Keratinocyte (primary cell): ENCODE results near the gene SSB. TPM values are rescaled to one million over a fixed set of nuclear protein-coding genes. Genes with fewer than 3 reads are reported as not detected.
"Not testable (repeated sequence)": the region's sequence is repeated elsewhere in the genome, so short reads cannot be mapped to it uniquely, and the experiment has no call there.

ENCODE experiments used
- DNase-seq: peaks from one replicate; pipeline ENCODE4 v3.0.0-alpha.2; 2011; ENCODE audit warnings: low read depth, missing footprints, low spot score
- FAIRE-seq: peaks from 2 replicates; lab custom pipeline; 2011; peaks lifted over from hg19 to GRCh38; lab: Jason Lieb, UNC
- H2AFZ ChIP-seq: 2 replicates; pipeline ENCODE4 v1.6.0; 2012; ENCODE audit warnings: low read length, control low read depth, inconsistent platforms; ENCODE audit not compliant: control insufficient read depth
- H3K27ac ChIP-seq: 2 replicates; pipeline ENCODE4 v1.5.1; 2011; ENCODE audit warnings: low read length; ENCODE audit not compliant: control insufficient read depth, insufficient read depth
- H3K27me3 ChIP-seq: 3 replicates; pipeline ENCODE4 v1.6.0; 2011; ENCODE audit warnings: low read length; ENCODE audit not compliant: control insufficient read depth, insufficient read depth; ENCODE audit errors: extremely low read depth
- H3K36me3 ChIP-seq, 2 experiments: 2 replicates in 1 of 2; 3 replicates in 1 of 2; pipeline ENCODE4 v1.5.1; 2011; ENCODE audit warnings: low read length in 2 of 2, mild to moderate bottlenecking in 1 of 2; ENCODE audit not compliant: control insufficient read depth in 2 of 2, insufficient read depth in 2 of 2; ENCODE audit errors: extremely low read depth in 1 of 2
- H3K4me1 ChIP-seq: 3 replicates; pipeline ENCODE4 v1.5.1; 2011; ENCODE audit warnings: low read length; ENCODE audit not compliant: control insufficient read depth, insufficient read depth; ENCODE audit errors: extremely low read depth
- H3K4me2 ChIP-seq: 3 replicates; pipeline ENCODE4 v1.6.0; 2011; ENCODE audit warnings: low read depth, low read length; ENCODE audit not compliant: control insufficient read depth, insufficient read depth; ENCODE audit errors: extremely low read depth
- H3K4me3 ChIP-seq, 3 experiments: fragments of 200-600 bp in 1 of 3; sonication (generic) in 1 of 3; 2 replicates in 2 of 3; 3 replicates in 1 of 3; pipeline ENCODE4 v1.5.1; 2011 to 2016; ENCODE audit warnings: low read length in 3 of 3, mild to moderate bottlenecking in 3 of 3, control low read depth in 2 of 3, inconsistent platforms in 1 of 3, low read depth in 1 of 3, mixed read lengths in 1 of 3, mixed run types in 1 of 3, moderate library complexity in 1 of 3; ENCODE audit not compliant: control insufficient read depth in 2 of 3, insufficient read depth in 2 of 3; ENCODE audit errors: extremely low read depth in 1 of 3
- H3K79me2 ChIP-seq: 2 replicates; pipeline ENCODE4 v1.6.0; 2012; ENCODE audit warnings: low read length; ENCODE audit not compliant: control insufficient read depth, insufficient read depth
- H3K9ac ChIP-seq: 3 replicates; pipeline ENCODE4 v1.6.0; 2011; ENCODE audit warnings: low read length; ENCODE audit not compliant: control insufficient read depth, insufficient read depth; ENCODE audit errors: extremely low read depth
- H3K9me1 ChIP-seq: 3 replicates; pipeline ENCODE4 v1.6.0; 2011; ENCODE audit warnings: low read length; ENCODE audit not compliant: control insufficient read depth, insufficient read depth; ENCODE audit errors: extremely low read depth
- H3K9me3 ChIP-seq: 2 replicates; pipeline ENCODE4 v1.5.1; 2012; ENCODE audit warnings: low read depth, low read length; ENCODE audit not compliant: control insufficient read depth
- H4K20me1 ChIP-seq: 3 replicates; pipeline ENCODE4 v1.6.0; 2011; ENCODE audit warnings: low read length; ENCODE audit not compliant: control insufficient read depth, insufficient read depth; ENCODE audit errors: extremely low read depth
- EZH2 ChIP-seq: IDR thresholded peaks from one replicate; pipeline ENCODE4 v1.6.1; 2012; ENCODE audit warnings: inconsistent platforms, mild to moderate bottlenecking, low read length, moderate library complexity
- dilution Hi-C: fragments of 300-500 bp; cut with MboI; formaldehyde crosslinking; loops from one replicate; pipeline ENCODE4 v1.7.0; 2020; ENCODE audit warnings: low sequenced_read_pairs; ENCODE audit not compliant: extremely low pct_ligation_motif_present
- polyA plus RNA-seq, 5 experiments: library from polyadenylated mRNA; depleted of rRNA in 3 of 5; stranded (reverse) in 3 of 5; stranded (forward) in 1 of 5; unstranded in 1 of 5; fragments of >200 nt; gene quantifications; 1 replicate in 1 of 5; 2 replicates in 3 of 5; 3 replicates in 1 of 5; pipeline versions ENCODE4 v1.2.1 to v1.2.3, GENCODE V29; 2011 to 2012; ENCODE audit warnings: missing spikeins in 2 of 5, low read depth in 1 of 5, low replicate concordance in 1 of 5
- TF ChIP-seq, protein P1 (sequence below), 3 experiments: IDR thresholded peaks in 1 of 3; conservative IDR thresholded peaks in 1 of 3; optimal IDR thresholded peaks in 1 of 3; 2 replicates in 2 of 3; 3 replicates in 1 of 3; pipeline versions ENCODE3 to v1.5.1; 2011; ENCODE audit warnings: low read length in 3 of 3, mild to moderate bottlenecking in 3 of 3, moderate library complexity in 2 of 3, control low read depth in 1 of 3, inconsistent platforms in 1 of 3; ENCODE audit not compliant: insufficient read depth in 2 of 3; ENCODE audit errors: extremely low read depth in 1 of 3

Gene SSB
- polyA plus RNA-seq, 1 donor (not counting 4 experiments of a cell fraction or from before 2014, with no cell fraction given): 149 TPM

DNA sequence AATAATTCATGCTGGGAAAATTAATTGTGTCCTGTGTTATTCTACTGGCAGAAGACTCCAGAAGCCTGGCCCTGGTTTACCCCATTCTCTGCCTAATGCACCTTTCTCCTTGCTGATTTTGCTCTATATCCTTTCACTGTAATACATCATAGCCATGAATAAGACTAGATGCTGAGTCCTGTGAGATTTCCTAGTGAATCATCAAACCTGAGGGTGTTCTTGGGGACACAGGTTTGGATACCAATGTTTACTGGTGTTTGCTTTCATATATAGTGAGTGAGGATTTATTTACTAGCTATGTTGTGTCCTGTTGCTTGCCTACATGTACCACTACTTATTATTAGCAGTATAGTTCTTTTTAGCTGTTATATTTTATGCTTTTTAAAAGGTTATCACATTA lies 19.6 kb downstream of the SSB start:
- Histone ChIP-seq H3K9me3 (no peaks in the 10 kb centered on the region), H4K20me1 (no peaks in the 10 kb centered on the region), H3K36me3 (peaks cover 5 to 19% of the 10 kb centered on the region in 2 experiments), H3K4me2 (no peak overlapping the region), H2AFZ (no peak overlapping the region), H3K27ac (peak overlapping the region; percentile 10), H3K4me3 (no peak overlapping the region), H3K79me2 (peaks cover 42% of the 10 kb centered on the region), H3K4me1 (peaks cover 33% of the 10 kb centered on the region), H3K27me3 (no peaks in the 10 kb centered on the region), H3K9me1 (no peaks in the 10 kb centered on the region), H3K9ac (no peak overlapping the region)
- no peak for DNase-seq
- TF ChIP-seq EZH2: no peak
- TF ChIP-seq, protein P1, sequence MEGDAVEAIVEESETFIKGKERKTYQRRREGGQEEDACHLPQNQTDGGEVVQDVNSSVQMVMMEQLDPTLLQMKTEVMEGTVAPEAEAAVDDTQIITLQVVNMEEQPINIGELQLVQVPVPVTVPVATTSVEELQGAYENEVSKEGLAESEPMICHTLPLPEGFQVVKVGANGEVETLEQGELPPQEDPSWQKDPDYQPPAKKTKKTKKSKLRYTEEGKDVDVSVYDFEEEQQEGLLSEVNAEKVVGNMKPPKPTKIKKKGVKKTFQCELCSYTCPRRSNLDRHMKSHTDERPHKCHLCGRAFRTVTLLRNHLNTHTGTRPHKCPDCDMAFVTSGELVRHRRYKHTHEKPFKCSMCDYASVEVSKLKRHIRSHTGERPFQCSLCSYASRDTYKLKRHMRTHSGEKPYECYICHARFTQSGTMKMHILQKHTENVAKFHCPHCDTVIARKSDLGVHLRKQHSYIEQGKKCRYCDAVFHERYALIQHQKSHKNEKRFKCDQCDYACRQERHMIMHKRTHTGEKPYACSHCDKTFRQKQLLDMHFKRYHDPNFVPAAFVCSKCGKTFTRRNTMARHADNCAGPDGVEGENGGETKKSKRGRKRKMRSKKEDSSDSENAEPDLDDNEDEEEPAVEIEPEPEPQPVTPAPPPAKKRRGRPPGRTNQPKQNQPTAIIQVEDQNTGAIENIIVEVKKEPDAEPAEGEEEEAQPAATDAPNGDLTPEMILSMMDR (optimal IDR thresholded peaks at IDR 0.05 in 1 of 3, IDR thresholded peaks at IDR 0.05 in 1 of 3, conservative IDR thresholded peaks at IDR 0.05 in 1 of 3; ENCODE audit: extremely low read depth in 1 of 3, insufficient read depth in 2 of 3, low read length in 3 of 3): no peak
- dilution Hi-C loops: no loop called here
- no peak for FAIRE-seq

GRCh38 chr2:169819106-169819505 lies 20.4 kb downstream of the SSB start:
- Histone ChIP-seq H3K9me1 (no peaks in the 10 kb centered on the region), H3K4me1 (peaks cover 38% of the 10 kb centered on the region), H4K20me1 (no peaks in the 10 kb centered on the region), H3K36me3 (peaks cover 4 to 19% of the 10 kb centered on the region in 2 experiments), H2AFZ (no peak overlapping the region), H3K9ac (no peak overlapping the region), H3K79me2 (peaks cover 50% of the 10 kb centered on the region), H3K27me3 (no peaks in the 10 kb centered on the region), H3K4me3 (no peak overlapping the region), H3K27ac (peak overlapping the region; percentile 40), H3K9me3 (no peaks in the 10 kb centered on the region), H3K4me2 (no peak overlapping the region)
- FAIRE-seq (no peak), DNase-seq (no peak)
- dilution Hi-C loops: no loop called here
- no peak for TF ChIP-seq EZH2
- TF ChIP-seq, protein P1 (optimal IDR thresholded peaks at IDR 0.05 in 1 of 3, IDR thresholded peaks at IDR 0.05 in 1 of 3, conservative IDR thresholded peaks at IDR 0.05 in 1 of 3; ENCODE audit: extremely low read depth in 1 of 3, insufficient read depth in 2 of 3, low read length in 3 of 3): no peak

DNA sequence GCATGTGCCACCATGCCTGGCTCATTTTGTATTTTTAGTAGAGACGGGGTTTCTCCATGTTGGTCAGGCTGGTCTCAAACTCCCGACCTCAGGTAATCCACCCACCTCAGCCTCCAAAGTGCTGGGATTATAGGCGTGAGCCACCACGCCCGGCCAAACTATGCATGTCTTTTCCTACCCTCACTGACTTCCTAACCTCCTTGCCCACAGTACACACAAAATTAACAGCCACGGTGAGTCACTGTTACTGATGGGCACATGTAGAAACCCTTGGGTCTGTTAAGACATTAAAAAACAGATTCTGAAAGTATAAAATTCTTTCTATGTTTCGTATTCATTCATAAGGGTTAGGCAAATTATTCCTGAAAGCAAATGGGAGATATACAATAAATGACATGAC lies 21.4 kb downstream of the SSB start:
- H3K4me1 ChIP-seq: peaks cover 38% of the 10 kb centered on the region
- FAIRE-seq, DNase-seq, H4K20me1 ChIP-seq, H3K4me3 ChIP-seq, H3K9ac ChIP-seq, dilution Hi-C loops, H3K9me3 ChIP-seq, H2AFZ ChIP-seq, H3K9me1 ChIP-seq, H3K27me3 ChIP-seq: not testable (repeated sequence)
- peak overlapping the region; percentile 34 for H3K27ac ChIP-seq
- H3K36me3 ChIP-seq: peaks cover 3 to 16% of the 10 kb centered on the region in 2 experiments
- H3K79me2 ChIP-seq: peaks cover 52% of the 10 kb centered on the region
- peak overlapping the region; percentile 6 for H3K4me2 ChIP-seq
